GM12864 (cell line): Measurements from ENCODE around the gene MT2A.
"Not testable (repeated sequence)": the region's sequence is repeated elsewhere in the genome, so short reads cannot be mapped to it uniquely, and the experiment has no call there.

Experiments used
- DNase-seq: peaks from one replicate; pipeline ENCODE4 v3.0.0-alpha.2; 2011; ENCODE audit warnings: low read depth
- H3K4me3 ChIP-seq: 2 replicates; pipeline ENCODE4 v1.5.1; 2011; ENCODE audit warnings: mild to moderate bottlenecking, low read depth, low read length, control low read depth
- CTCF ChIP-seq: IDR thresholded peaks from 2 replicates; pipeline ENCODE4 v1.5.1; 2011; ENCODE audit warnings: low read depth, mild to moderate bottlenecking, moderate library complexity, low read length, control low read depth, inconsistent platforms; ENCODE audit errors: missing control alignments

The MT2A gene

GRCh38 chr16:56618138-56618537 lies 9.8 kb downstream of the MT2A start:
- H3K4me3 ChIP-seq, result no peak overlapping the region
- no peak for DNase-seq

GRCh38 chr16:56620339-56620897 lies 12.0 kb downstream of the MT2A start:
- no peak for DNase-seq
- no peak overlapping the region for H3K4me3 ChIP-seq
- no peak for TF ChIP-seq CTCF

More at GRCh38 chr16:56618138-56618537, 9.8 kb downstream of the MT2A start:
- no peak for TF ChIP-seq CTCF

- H3K4me3 ChIP-seq, DNase-seq: not testable (repeated sequence)
Measured at GRCh38 chr16:56621665-56622445, 13.5 kb downstream of the MT2A start.

GRCh38 chr16:56623184-56623583 lies 14.8 kb downstream of the MT2A start:
- DNase-seq, H3K4me3 ChIP-seq: not testable (repeated sequence)

GRCh38 chr16:56623637-56624036 lies 15.3 kb downstream of the MT2A start:
- TF ChIP-seq CTCF, result no peak
- no peak for DNase-seq
- H3K4me3 ChIP-seq, result no peak overlapping the region

- TF ChIP-seq CTCF, result no peak
Measured at GRCh38 chr16:56625140-56625942, 17.0 kb downstream of the MT2A start, which contains the start of gene MT1E. Gene MT1E (plus strand): TSS chr16:56625781. CDS start chr16:56625852, 71 bp downstream.

GRCh38 chr16:56625943-56626654 lies 17.7 kb downstream of the MT2A start:
- no peak for DNase-seq
- no peak overlapping the region for H3K4me3 ChIP-seq
- no peak for TF ChIP-seq CTCF

More at GRCh38 chr16:56625140-56625942, 17.0 kb downstream of the MT2A start, which contains the start of gene MT1E:
- DNase-seq, result no peak
- no peak within 1 kb of the TSS for H3K4me3 ChIP-seq
